Cardiac septum (tissue), 1 donor: ENCODE measurements around the gene GUCY2D. TPM values are rescaled to one million over a fixed set of nuclear protein-coding genes. Genes with fewer than 3 reads are reported as not detected.

Source experiments
- DNase-seq: peaks from one replicate; pipeline ENCODE4 v3.0.0-alpha.2; 2020; ENCODE audit warnings: low spot score
- intact Hi-C: fragments of 100-400 bp; cut with DNase I; formaldehyde crosslinking; loops from one replicate; pipeline ENCODE4 v1.14.0; 2022
- total RNA-seq: library from RNA; stranded (reverse); fragmentation: NEBNext Ultra II Directional; extraction: Animal tissue kit (Norgen Biotek cat#: 25700); gene quantifications from one replicate; pipeline ENCODE4 v1.2.1, GENCODE V29; 2021
- donor health status: DM: no; HTN: no; CAD: no.

GUCY2D gene
- total RNA-seq, 1 donor from 2014 or later: not detected

- intact Hi-C loops: loop anchor here (2.0 kb wide), 1 partner anchor 125 kb away; no protein-coding TSS in a partner anchor
- no peak for DNase-seq
These were observed 37.3 kb downstream of the GUCY2D start for GRCh38 chr17:8039611-8040168.

GRCh38 chr17:8041249-8041928 lies 39.0 kb downstream of the GUCY2D start:
- intact Hi-C loops: loop anchor here (1.0 to 2.0 kb wide), 2 partner anchors 53 to 127 kb away; no protein-coding TSS in a partner anchor
- DNase-seq: no peak

- intact Hi-C loops: loop anchor here (1.0 to 2.0 kb wide), 2 partner anchors 54 to 127 kb away; no protein-coding TSS in a partner anchor
- no peak for DNase-seq
These were observed 39.6 kb downstream of the GUCY2D start for GRCh38 chr17:8041979-8042378.

GRCh38 chr17:8044819-8045810 lies 42.7 kb downstream of the GUCY2D start:
- intact Hi-C loops: no loop called here
- no peak for DNase-seq

- no peak for DNase-seq
- intact Hi-C loops: no loop called here
These were observed 44.0 kb downstream of the GUCY2D start for GRCh38 chr17:8046306-8046928.

GRCh38 chr17:8046929-8047768 lies 44.7 kb downstream of the GUCY2D start:
- intact Hi-C loops: no loop called here

GRCh38 chr17:8047769-8048110 lies 45.3 kb downstream of the GUCY2D start:
- DNase-seq: no peak
- intact Hi-C loops: no loop called here

More at GRCh38 chr17:8046929-8047768, 44.7 kb downstream of the GUCY2D start:
- DNase-seq: no peak

- intact Hi-C loops: no loop called here
- DNase-seq: no peak
These were observed 45.8 kb downstream of the GUCY2D start for GRCh38 chr17:8048236-8048635.

GRCh38 chr17:8048736-8049135 lies 46.3 kb downstream of the GUCY2D start:
- DNase-seq: no peak
- intact Hi-C loops: no loop called here

- intact Hi-C loops: no loop called here
- DNase-seq: peak; percentile 24
These were observed 49.4 kb downstream of the GUCY2D start for GRCh38 chr17:8051831-8052230.

- intact Hi-C loops: no loop called here
These were observed 50.1 kb downstream of the GUCY2D start for GRCh38 chr17:8052256-8053252.

GRCh38 chr17:8053600-8053999 lies 51.2 kb downstream of the GUCY2D start:
- DNase-seq: no peak
- intact Hi-C loops: no loop called here

More at GRCh38 chr17:8052256-8053252, 50.1 kb downstream of the GUCY2D start:
- DNase-seq: no peak

- DNase-seq: peak; percentile 9
- intact Hi-C loops: loop anchor here (2.0 to 5.0 kb wide), 2 partner anchors 193 to 314 kb away; no protein-coding TSS in a partner anchor
These were observed 53.4 kb downstream of the GUCY2D start for GRCh38 chr17:8055851-8056231.

- intact Hi-C loops: loop anchor here (2.0 to 5.0 kb wide), 2 partner anchors 194 to 314 kb away; no protein-coding TSS in a partner anchor
- DNase-seq: peak; percentile 83
These were observed 54.0 kb downstream of the GUCY2D start for GRCh38 chr17:8056232-8056975.

- intact Hi-C loops: loop anchor here (2.0 to 5.0 kb wide), 2 partner anchors 194 to 315 kb away; no protein-coding TSS in a partner anchor
These were observed 54.7 kb downstream of the GUCY2D start for GRCh38 chr17:8056976-8057625.

GRCh38 chr17:8057691-8058114 lies 55.3 kb downstream of the GUCY2D start:
- intact Hi-C loops: loop anchor here (2.0 to 5.0 kb wide), 2 partner anchors 195 to 315 kb away; no protein-coding TSS in a partner anchor
- DNase-seq: peak; percentile 64

More at GRCh38 chr17:8056976-8057625, 54.7 kb downstream of the GUCY2D start:
- peak; percentile 0 for DNase-seq
